ENCODE data around the gene ASH1L. TPM values are rescaled to one million over a fixed set of nuclear protein-coding genes. Genes with fewer than 3 reads are reported as not detected.

The ASH1L gene
- total RNA-seq, 1 experiment from 2014 or later = 21.2 TPM

GRCh38 chr1:155285631-155286044, 277.0 kb downstream of the ASH1L start:
- in situ Hi-C loops (cut with HindIII; ENCODE audit: low pct_unique_long_range_greater_than_20kb, low sequenced_read_pairs) = no loop called here
- DNase-seq (ENCODE audit: low read depth, low spot score) = no peak

Small RNAs within 50 kb of the gene (small RNA-seq; reads per million reads assigned to genes)
- 0 reads per million in 2 experiments for gene AL353807.4
- gene RNU6-106P = 0 to 0.10 reads per million in 2 experiments
- gene RNU6-1297P = 0 reads per million in 2 experiments

Other genes starting within 250 kb of the ASH1L start
- gene RUSC1, start 241.9 kb downstream of the ASH1L start, total RNA-seq (2014; rRNA removed; shearing (Covaris generic)) = 8.3 and 10.7 TPM in 2 replicates
- gene MSTO1, start 47.4 kb upstream of the ASH1L start, total RNA-seq (2014; rRNA removed; shearing (Covaris generic)) = 31.6 and 34.0 TPM in 2 replicates
- gene YY1AP1, start 126.0 kb upstream of the ASH1L start, total RNA-seq (2014; rRNA removed; shearing (Covaris generic)) = 24.9 and 26.2 TPM in 2 replicates
- 71.9 and 75.6 TPM in 2 replicates for gene DAP3, start 126.3 kb upstream of the ASH1L start, total RNA-seq (2014; rRNA removed; shearing (Covaris generic))

Data from SK-MEL-5 (cell line).